Sigmoid colon (tissue), 4 donors: ENCODE data around the gene KLHDC3.

Experiments
- EP300 ChIP-seq, 4 donors: sonication (generic); formaldehyde crosslinking; IDR thresholded peaks; one replicate each; pipeline ENCODE4 v1.6.1; 2017; ENCODE audit warnings: antibody characterized with exemption in 4 of 4
- POLR2A ChIP-seq, 2 donors: fragments of 450-650 bp; IDR thresholded peaks; one replicate each; pipeline ENCODE4 v1.6.1; 2016; ENCODE audit warnings: antibody characterized with exemption in 2 of 2, mild to moderate bottlenecking in 2 of 2, moderate library complexity in 2 of 2
- POLR2AphosphoS5 ChIP-seq, 4 donors: sonication (generic); formaldehyde crosslinking; IDR thresholded peaks; one replicate each; pipeline ENCODE4 v1.6.1; 2017; ENCODE audit warnings: antibody characterized with exemption in 4 of 4
- TF ChIP-seq, protein P1 (sequence below), 4 experiments: fragments of 450-650 bp in 3 of 4; fragments of 200-600 bp in 1 of 4; IDR thresholded peaks; one replicate each; pipeline ENCODE4 v1.5.1; 2016 to 2019; ENCODE audit warnings: antibody characterized with exemption in 4 of 4, mild to moderate bottlenecking in 3 of 4, moderate library complexity in 2 of 4

DNA sequence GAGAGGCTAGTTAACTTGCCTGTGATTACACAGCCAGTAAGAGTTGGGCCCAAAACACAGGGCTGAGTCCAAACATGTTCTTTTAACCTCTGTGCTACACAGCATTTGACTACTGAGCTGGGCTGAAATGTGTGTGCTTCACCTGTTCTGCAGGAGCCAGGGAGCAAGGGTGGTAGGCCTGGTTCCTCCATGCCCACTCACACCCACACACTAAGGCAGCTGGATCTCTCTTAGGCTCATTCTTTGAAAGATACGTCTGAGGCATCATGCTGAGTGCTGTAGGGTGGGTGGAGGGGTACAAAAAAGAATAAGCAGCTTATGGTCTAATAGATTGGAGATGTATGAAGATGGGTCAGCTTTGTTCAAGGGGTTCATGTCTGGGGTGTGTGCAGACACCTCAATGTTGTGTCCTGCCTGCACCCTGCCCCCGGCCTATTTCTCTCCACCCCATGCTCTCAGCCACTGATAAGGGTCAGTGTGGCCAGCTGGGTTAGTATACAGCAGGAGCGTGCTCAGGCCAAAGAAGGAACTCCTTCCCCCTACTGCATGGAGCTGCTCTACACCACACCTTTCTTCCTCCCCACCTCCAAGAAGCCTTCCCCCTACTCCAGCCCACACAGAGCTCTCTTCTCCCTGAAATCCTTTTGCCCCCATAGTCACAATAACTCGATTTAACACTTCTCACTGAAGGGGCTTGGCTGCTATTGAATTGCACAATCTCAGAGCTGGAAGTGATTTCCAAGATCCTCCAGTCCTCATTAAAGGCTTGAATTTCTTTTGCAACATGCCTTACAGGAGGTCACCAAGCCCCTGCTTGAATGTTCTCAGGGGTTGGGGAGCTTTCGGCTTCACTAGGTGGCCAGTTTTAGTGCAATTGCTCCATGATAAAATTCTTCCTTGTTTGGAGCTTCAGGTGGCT is 26.3 kb upstream of the KLHDC3 start:
- TF ChIP-seq POLR2A (IDR thresholded peaks at IDR 0.05) (no peak), POLR2AphosphoS5 (IDR thresholded peaks at IDR 0.05) (no peak), EP300 (IDR thresholded peaks at IDR 0.05) (no peak)
- TF ChIP-seq, protein P1, sequence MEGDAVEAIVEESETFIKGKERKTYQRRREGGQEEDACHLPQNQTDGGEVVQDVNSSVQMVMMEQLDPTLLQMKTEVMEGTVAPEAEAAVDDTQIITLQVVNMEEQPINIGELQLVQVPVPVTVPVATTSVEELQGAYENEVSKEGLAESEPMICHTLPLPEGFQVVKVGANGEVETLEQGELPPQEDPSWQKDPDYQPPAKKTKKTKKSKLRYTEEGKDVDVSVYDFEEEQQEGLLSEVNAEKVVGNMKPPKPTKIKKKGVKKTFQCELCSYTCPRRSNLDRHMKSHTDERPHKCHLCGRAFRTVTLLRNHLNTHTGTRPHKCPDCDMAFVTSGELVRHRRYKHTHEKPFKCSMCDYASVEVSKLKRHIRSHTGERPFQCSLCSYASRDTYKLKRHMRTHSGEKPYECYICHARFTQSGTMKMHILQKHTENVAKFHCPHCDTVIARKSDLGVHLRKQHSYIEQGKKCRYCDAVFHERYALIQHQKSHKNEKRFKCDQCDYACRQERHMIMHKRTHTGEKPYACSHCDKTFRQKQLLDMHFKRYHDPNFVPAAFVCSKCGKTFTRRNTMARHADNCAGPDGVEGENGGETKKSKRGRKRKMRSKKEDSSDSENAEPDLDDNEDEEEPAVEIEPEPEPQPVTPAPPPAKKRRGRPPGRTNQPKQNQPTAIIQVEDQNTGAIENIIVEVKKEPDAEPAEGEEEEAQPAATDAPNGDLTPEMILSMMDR (IDR thresholded peaks at IDR 0.05): no peak
